Measurements from ENCODE around the gene BCLAF1.

The BCLAF1 gene, protein sequence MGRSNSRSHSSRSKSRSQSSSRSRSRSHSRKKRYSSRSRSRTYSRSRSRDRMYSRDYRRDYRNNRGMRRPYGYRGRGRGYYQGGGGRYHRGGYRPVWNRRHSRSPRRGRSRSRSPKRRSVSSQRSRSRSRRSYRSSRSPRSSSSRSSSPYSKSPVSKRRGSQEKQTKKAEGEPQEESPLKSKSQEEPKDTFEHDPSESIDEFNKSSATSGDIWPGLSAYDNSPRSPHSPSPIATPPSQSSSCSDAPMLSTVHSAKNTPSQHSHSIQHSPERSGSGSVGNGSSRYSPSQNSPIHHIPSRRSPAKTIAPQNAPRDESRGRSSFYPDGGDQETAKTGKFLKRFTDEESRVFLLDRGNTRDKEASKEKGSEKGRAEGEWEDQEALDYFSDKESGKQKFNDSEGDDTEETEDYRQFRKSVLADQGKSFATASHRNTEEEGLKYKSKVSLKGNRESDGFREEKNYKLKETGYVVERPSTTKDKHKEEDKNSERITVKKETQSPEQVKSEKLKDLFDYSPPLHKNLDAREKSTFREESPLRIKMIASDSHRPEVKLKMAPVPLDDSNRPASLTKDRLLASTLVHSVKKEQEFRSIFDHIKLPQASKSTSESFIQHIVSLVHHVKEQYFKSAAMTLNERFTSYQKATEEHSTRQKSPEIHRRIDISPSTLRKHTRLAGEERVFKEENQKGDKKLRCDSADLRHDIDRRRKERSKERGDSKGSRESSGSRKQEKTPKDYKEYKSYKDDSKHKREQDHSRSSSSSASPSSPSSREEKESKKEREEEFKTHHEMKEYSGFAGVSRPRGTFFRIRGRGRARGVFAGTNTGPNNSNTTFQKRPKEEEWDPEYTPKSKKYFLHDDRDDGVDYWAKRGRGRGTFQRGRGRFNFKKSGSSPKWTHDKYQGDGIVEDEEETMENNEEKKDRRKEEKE

DNA sequence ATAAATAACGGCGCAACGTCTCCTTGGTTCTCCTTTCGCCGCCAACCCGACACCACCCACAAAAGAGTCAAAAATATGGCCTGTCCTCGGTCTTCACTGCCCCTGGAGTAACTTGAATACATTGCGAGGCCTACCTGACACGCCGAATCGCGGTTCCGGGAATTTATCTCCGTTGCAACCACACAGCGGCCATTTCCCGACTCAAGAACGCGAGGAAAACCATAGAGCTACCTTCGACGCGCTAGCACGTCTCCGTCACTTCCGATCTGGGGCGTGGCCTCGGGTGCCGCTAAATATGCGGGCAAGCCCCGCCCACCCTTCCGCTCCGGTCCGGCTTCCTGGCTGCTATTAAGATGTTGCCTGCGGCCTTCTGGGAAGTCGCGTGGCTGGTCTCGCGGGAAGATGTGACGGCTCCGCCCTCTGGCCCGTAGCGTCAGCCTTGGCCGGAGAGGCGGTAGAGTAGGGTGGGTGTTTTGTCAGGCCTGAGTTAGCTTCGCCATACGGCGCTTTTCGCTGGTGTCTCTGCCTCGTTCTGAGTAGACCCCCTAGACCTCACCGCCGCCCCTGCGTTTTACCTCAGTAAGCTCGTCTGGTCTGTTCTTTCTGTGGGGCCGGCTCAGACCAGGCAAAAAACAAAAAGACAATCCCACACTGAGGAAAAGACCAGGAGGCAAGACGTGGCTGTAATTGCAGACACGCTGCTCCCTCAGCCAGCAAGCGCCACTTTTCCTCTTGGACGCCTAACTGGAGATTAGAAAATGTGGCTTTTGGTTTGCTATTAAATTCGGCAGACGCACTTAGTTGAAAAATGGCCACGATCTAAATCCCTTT, at the start of gene BCLAF1:
BCLAF1 (minus strand) TSS at position 268 of the 831 bp plus-strand sequence. CDS start 9,980 bp downstream, outside the sequence.
- FAIRE-seq: no peak
- DNase-seq (ENCODE audit: insufficient read length, low spot score): peak; percentile 69
- no peak for TF ChIP-seq CTCF (IDR thresholded peaks at IDR 0.05; ENCODE audit: insufficient read depth, missing control alignments)

GRCh38 chr6:136338486-136338885, 48.8 kb upstream of the BCLAF1 start:
- FAIRE-seq (no peak), DNase-seq (ENCODE audit: insufficient read length, low spot score) (no peak)
- no peak for TF ChIP-seq CTCF (IDR thresholded peaks at IDR 0.05; ENCODE audit: insufficient read depth, missing control alignments)

DNA sequence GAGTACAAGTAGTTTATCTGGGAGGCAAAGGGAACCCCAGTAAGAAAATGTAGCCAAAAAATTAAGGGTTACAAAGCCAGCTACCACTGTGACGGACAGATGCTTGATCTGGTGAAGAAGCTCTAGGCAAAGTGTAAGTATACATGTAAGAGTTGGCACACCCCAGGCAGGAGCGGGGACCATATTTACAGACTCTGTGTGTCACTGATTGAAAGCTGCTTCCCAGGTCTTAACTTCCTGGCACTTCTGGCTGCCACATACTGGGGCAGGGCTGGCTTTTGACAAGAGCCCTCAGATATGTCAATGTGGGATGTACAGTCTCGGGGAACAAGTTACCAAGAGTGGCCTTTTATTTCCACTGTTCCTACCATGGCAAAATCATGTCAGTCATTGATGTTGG, 48.0 kb upstream of the BCLAF1 start:
- FAIRE-seq (no peak), DNase-seq (ENCODE audit: insufficient read length, low spot score) (no peak)
- no peak for TF ChIP-seq CTCF (IDR thresholded peaks at IDR 0.05; ENCODE audit: insufficient read depth, missing control alignments)

- no peak for TF ChIP-seq CTCF (IDR thresholded peaks at IDR 0.05; ENCODE audit: insufficient read depth, missing control alignments)
- FAIRE-seq: no peak
- no peak for DNase-seq (ENCODE audit: insufficient read length, low spot score)
Measured at GRCh38 chr6:136337121-136337520, 47.5 kb upstream of the BCLAF1 start.

- FAIRE-seq: no peak
- no peak for DNase-seq (ENCODE audit: insufficient read length, low spot score)
- TF ChIP-seq CTCF (IDR thresholded peaks at IDR 0.05; ENCODE audit: insufficient read depth, missing control alignments): no peak
Measured at GRCh38 chr6:136335736-136336363, 46.2 kb upstream of the BCLAF1 start.

DNA sequence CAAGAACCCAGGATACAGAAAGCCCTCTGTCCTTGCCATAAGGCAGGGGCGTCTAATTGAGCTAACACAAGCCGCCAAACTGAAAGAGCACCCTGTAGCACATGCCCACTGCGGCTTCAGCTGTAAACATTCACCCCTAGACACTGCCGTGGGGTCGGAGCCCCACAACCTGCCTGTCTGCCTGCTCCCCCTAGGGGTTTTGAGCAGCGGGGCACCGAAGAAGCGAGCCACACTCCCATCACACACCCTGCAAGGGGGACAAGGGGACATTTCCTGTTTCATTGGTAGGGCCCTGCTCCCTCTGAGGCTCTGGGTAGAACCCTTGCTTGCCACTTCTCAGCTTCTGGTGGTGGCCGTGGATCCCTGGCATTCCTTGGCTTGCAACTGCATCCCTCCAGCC, 45.2 kb upstream of the BCLAF1 start:
- FAIRE-seq (no peak), DNase-seq (ENCODE audit: insufficient read length, low spot score) (no peak)
- no peak for TF ChIP-seq CTCF (IDR thresholded peaks at IDR 0.05; ENCODE audit: insufficient read depth, missing control alignments)
